T-helper 1 cell treated with Interleukin-12 subunit alpha and Interleukin-12 subunit beta and Interleukin-4 antibody, amounts not matched to agents 30 ng/mL and 1 ng/mL, for 36 hours (primary cell): Measurements from ENCODE around the gene GHR. TPM values are rescaled to one million over a fixed set of nuclear protein-coding genes. Genes with fewer than 3 reads are reported as not detected.

Experiments used
- intact Hi-C: fragments of 100-400 bp; cut with micrococcal nuclease; formaldehyde crosslinking; loops from one replicate; pipeline ENCODE4 v1.15.1; 2024
- total RNA-seq: library from RNA; stranded (reverse); gene quantifications from 2 replicates; pipeline ENCODE4 v1.2.3, GENCODE V29; 2022

The GHR gene
- total RNA-seq, 1 donor from 2014 or later = not detected

GRCh38 chr5:42767491-42768105 lies 344.4 kb downstream of the GHR start:
- intact Hi-C loops = loop anchor here (1.0 to 5.0 kb wide), 11 partner anchors 49 to 911 kb away; partner anchors contain the start of genes FBXO4, GHR and RIMOC1

- intact Hi-C loops = loop anchor here (5.0 kb wide), 1 partner anchor 131 kb away; no protein-coding TSS in a partner anchor
These were observed 344.9 kb downstream of the GHR start for GRCh38 chr5:42768106-42768504.

- intact Hi-C loops = no loop called here
These were observed 346.8 kb downstream of the GHR start for GRCh38 chr5:42770003-42770402.
